Loucy (cell line): Measurements from ENCODE around the gene HYOU1.

Experiments
- CTCF ChIP-seq: fragments of 200-600 bp; sonication (generic); conservative IDR thresholded peaks from 2 replicates; pipeline ENCODE4 v1.5.1; 2014; ENCODE audit warnings: mild to moderate bottlenecking, antibody characterized with exemption, low read length
- EZH2phosphoT487 ChIP-seq: fragments of 200-600 bp; IDR thresholded peaks from 2 replicates; pipeline ENCODE4 v1.6.1; 2018; ENCODE audit warnings: antibody characterized with exemption, mild to moderate bottlenecking, moderate library complexity, borderline replicate concordance

- TF ChIP-seq CTCF (peak; percentile 38), EZH2phosphoT487 (no peak)
These were observed 41.9 kb downstream of the HYOU1 start for GRCh38 chr11:119015054-119015611.
